Mesenchymal stem cell (in vitro differentiated cells and primary cell): Measurements from ENCODE around the gene MRTFA.
A peak's percentile ranks its signal among the peaks of the same experiment; 100 is the strongest.

Experiments
- DNase-seq: peaks from one replicate; pipeline ENCODE4 v3.0.0-alpha.2; 2013
- H2AFZ ChIP-seq: one replicate; pipeline ENCODE4 v1.6.1; 2013; ENCODE audit warnings: low read depth, mild to moderate bottlenecking, control low read depth, inconsistent platforms, low read length, moderate library complexity
- H2AK5ac ChIP-seq: 2 replicates; pipeline ENCODE4 v1.6.1; 2013; ENCODE audit warnings: low read length, moderate library complexity, mild to moderate bottlenecking, inconsistent platforms; ENCODE audit not compliant: severe bottlenecking
- H2BK120ac ChIP-seq: one replicate; pipeline ENCODE4 v1.6.1; 2013; ENCODE audit warnings: low read depth, mild to moderate bottlenecking, inconsistent platforms, low read length, moderate library complexity
- H2BK12ac ChIP-seq, 2 experiments: one replicate each; pipeline ENCODE4 v1.6.1; 2013; ENCODE audit warnings: inconsistent platforms in 2 of 2, low read length in 2 of 2, mild to moderate bottlenecking in 2 of 2, moderate library complexity in 2 of 2, control low read depth in 1 of 2
- H2BK15ac ChIP-seq: one replicate; pipeline ENCODE4 v1.6.1; 2013; ENCODE audit warnings: mild to moderate bottlenecking, low read depth, inconsistent platforms; ENCODE audit not compliant: poor library complexity, severe bottlenecking
- H2BK5ac ChIP-seq: 2 replicates; pipeline ENCODE4 v1.6.1; 2013; ENCODE audit warnings: low read depth, mild to moderate bottlenecking, low read length, control low read depth, inconsistent platforms; ENCODE audit not compliant: poor library complexity, severe bottlenecking
- H3K14ac ChIP-seq, 2 experiments: one replicate each; pipeline ENCODE4 v1.6.1; 2013; ENCODE audit warnings: inconsistent platforms in 2 of 2, low read length in 2 of 2, control low read depth in 1 of 2, mild to moderate bottlenecking in 1 of 2, moderate library complexity in 1 of 2
- H3K18ac ChIP-seq, 2 experiments: one replicate each; pipeline ENCODE4 v1.6.1; 2013; ENCODE audit warnings: inconsistent platforms in 2 of 2, low read length in 2 of 2, control low read depth in 1 of 2, low read depth in 1 of 2, mild to moderate bottlenecking in 1 of 2
- H3K23ac ChIP-seq, 2 experiments: one replicate each; pipeline ENCODE4 v1.6.1; 2013; ENCODE audit warnings: inconsistent platforms in 2 of 2, low read length in 2 of 2, mild to moderate bottlenecking in 2 of 2, moderate library complexity in 2 of 2, control low read depth in 1 of 2
- H3K27ac ChIP-seq: 2 replicates; pipeline ENCODE4 v1.5.1; 2013; ENCODE audit warnings: mild to moderate bottlenecking, moderate library complexity, low read length, control low read depth, inconsistent platforms; ENCODE audit not compliant: poor library complexity, severe bottlenecking
- H3K27me3 ChIP-seq, 2 experiments: 2 replicates each; pipeline versions ENCODE4 v1.6.1 to v1.7.0; 2013; ENCODE audit warnings: low read length in 2 of 2, mild to moderate bottlenecking in 2 of 2, moderate library complexity in 2 of 2, control low read depth in 1 of 2, inconsistent platforms in 1 of 2; ENCODE audit not compliant: control insufficient read depth in 1 of 2, insufficient read depth in 1 of 2
- H3K36me3 ChIP-seq, 2 experiments: 2 replicates each; pipeline versions ENCODE4 v1.6.1 to v1.7.0; 2013; ENCODE audit warnings: low read length in 2 of 2, control low read depth in 1 of 2, inconsistent platforms in 1 of 2, low read depth in 1 of 2, mild to moderate bottlenecking in 1 of 2; ENCODE audit not compliant: insufficient read depth in 2 of 2, control insufficient read depth in 1 of 2
- H3K4ac ChIP-seq, 2 experiments: one replicate each; pipeline ENCODE4 v1.6.1; 2013; ENCODE audit warnings: inconsistent platforms in 2 of 2, low read length in 2 of 2, mild to moderate bottlenecking in 2 of 2, moderate library complexity in 2 of 2, control low read depth in 1 of 2, low read depth in 1 of 2
- H3K4me1 ChIP-seq: 2 replicates; pipeline ENCODE4 v1.6.1; 2013; ENCODE audit warnings: low read depth, low read length, control low read depth; ENCODE audit not compliant: control insufficient read depth, insufficient read depth
- H3K4me2 ChIP-seq: 2 replicates; pipeline ENCODE4 v1.6.1; 2013; ENCODE audit warnings: low read length, mild to moderate bottlenecking, inconsistent platforms; ENCODE audit not compliant: poor library complexity, severe bottlenecking
- H3K4me3 ChIP-seq, 2 experiments: 2 replicates each; pipeline versions ENCODE4 v1.5.1 to v1.7.0; 2013; ENCODE audit warnings: low read length in 2 of 2, mild to moderate bottlenecking in 2 of 2, control low read depth in 1 of 2, low read depth in 1 of 2; ENCODE audit not compliant: insufficient read depth in 1 of 2
- H3K79me1 ChIP-seq: replicated peaks from 2 replicates; pipeline ENCODE4 v1.6.1; 2013; ENCODE audit warnings: mild to moderate bottlenecking, control low read depth, low read length, inconsistent platforms; ENCODE audit not compliant: poor library complexity, severe bottlenecking
- H3K9ac ChIP-seq: 2 replicates; pipeline ENCODE4 v1.7.0; 2013; ENCODE audit warnings: mild to moderate bottlenecking, low read length, moderate library complexity
- H3K9me3 ChIP-seq: 2 replicates; pipeline ENCODE4 v1.7.0; 2013; ENCODE audit warnings: mild to moderate bottlenecking, low read length; ENCODE audit not compliant: control insufficient read depth
- H4K8ac ChIP-seq: one replicate; pipeline ENCODE4 v1.6.1; 2013; ENCODE audit warnings: inconsistent platforms, mild to moderate bottlenecking, low read length, moderate library complexity
- H4K91ac ChIP-seq: one replicate; pipeline ENCODE4 v1.6.1; 2013; ENCODE audit warnings: mild to moderate bottlenecking, low read length, inconsistent platforms
- WGBS: methylation state at CpG from one replicate; pipeline ENCODE4 v1.1.7; 2013; ENCODE audit warnings: mixed read lengths; 5-methylcytosine and 5-hydroxymethylcytosine counted together

Gene MRTFA

GRCh38 chr22:40654522-40655167, 18.1 kb upstream of the MRTFA start:
- no peak overlapping the region for H2BK5ac ChIP-seq
- H2BK12ac ChIP-seq = peak overlapping the region in 1 of 2 experiments; percentile 7
- H3K36me3 ChIP-seq = no peaks in the 10 kb centered on the region
- no peak overlapping the region for H3K27ac ChIP-seq
- peak overlapping the region in 1 of 2 experiments; percentile 11 for H3K18ac ChIP-seq
- H3K79me1 ChIP-seq = peaks cover 3% of the 10 kb centered on the region
- peak overlapping the region in 1 of 2 experiments; percentile 24 for H3K4ac ChIP-seq
- no peaks in the 10 kb centered on the region for H3K27me3 ChIP-seq
- H2BK15ac ChIP-seq = peak overlapping the region; percentile 80
- H4K91ac ChIP-seq = no peak overlapping the region
- no peak overlapping the region for H2BK120ac ChIP-seq
- H3K23ac ChIP-seq = no peak overlapping the region
- H3K4me2 ChIP-seq = no peak overlapping the region
- H3K9ac ChIP-seq = peak overlapping the region; percentile 89
- no peak overlapping the region for H2AFZ ChIP-seq
- peak overlapping the region; percentile 78 for H4K8ac ChIP-seq
- WGBS = 86% methylated on average over 7 of the region's 11 CpGs
- H3K9me3 ChIP-seq = no peaks in the 10 kb centered on the region
- peaks cover 10% of the 10 kb centered on the region for H3K4me1 ChIP-seq
- DNase-seq = peak; percentile 70
- peak overlapping the region in 1 of 2 experiments; percentile 31 for H3K4me3 ChIP-seq
- H3K14ac ChIP-seq = no peak overlapping the region
- H2AK5ac ChIP-seq = no peak overlapping the region

- no peak overlapping the region for H4K91ac ChIP-seq
- H3K4me1 ChIP-seq = peaks cover 10% of the 10 kb centered on the region
- no peaks in the 10 kb centered on the region for H3K9me3 ChIP-seq
- H3K79me1 ChIP-seq = peaks cover 3% of the 10 kb centered on the region
- no peak overlapping the region for H2BK120ac ChIP-seq
- H2AK5ac ChIP-seq = no peak overlapping the region
- H2BK5ac ChIP-seq = no peak overlapping the region
- H2BK15ac ChIP-seq = no peak overlapping the region
- no peak overlapping the region for H3K14ac ChIP-seq
- peak overlapping the region; percentile 97 for H3K9ac ChIP-seq
- H3K23ac ChIP-seq = no peak overlapping the region
- H3K27me3 ChIP-seq = no peaks in the 10 kb centered on the region
- no peak for DNase-seq
- no peaks in the 10 kb centered on the region for H3K36me3 ChIP-seq
- H3K4me2 ChIP-seq = no peak overlapping the region
- H3K4me3 ChIP-seq = no peak overlapping the region
- H4K8ac ChIP-seq = peak overlapping the region; percentile 21
- no peak overlapping the region for H2AFZ ChIP-seq
- peak overlapping the region in 1 of 2 experiments; percentile 37 for H2BK12ac ChIP-seq
- H3K4ac ChIP-seq = no peak overlapping the region
- H3K27ac ChIP-seq = no peak overlapping the region
- 97% methylated on average over 9 of the region's 9 CpGs for WGBS
- H3K18ac ChIP-seq = no peak overlapping the region
Observed at GRCh38 chr22:40653361-40653760, 16.8 kb upstream of the MRTFA start.

- Histone ChIP-seq H2BK120ac (peak overlapping the region; percentile 98), H4K8ac (peak overlapping the region; percentile 99), H4K91ac (peak overlapping the region; percentile 98), H3K18ac (peak overlapping the region; percentile 89 to 94), H3K27me3 (no peaks in the 10 kb centered on the region), H3K4me2 (peak overlapping the region; percentile 78), H2BK5ac (peak overlapping the region; percentile 88), H3K4ac (peak overlapping the region; percentile 66 to 85), H2BK12ac (peak overlapping the region in 1 of 2 experiments; percentile 85), H2AK5ac (no peak overlapping the region), H3K9ac (peak overlapping the region; percentile 97), H2AFZ (peak overlapping the region; percentile 93), H3K23ac (no peak overlapping the region), H3K27ac (peak overlapping the region; percentile 99), H3K9me3 (no peaks in the 10 kb centered on the region), H3K14ac (peak overlapping the region in 1 of 2 experiments; percentile 90), H2BK15ac (peak overlapping the region; percentile 99), H3K4me1 (peaks cover 10% of the 10 kb centered on the region), H3K4me3 (peak overlapping the region; percentile 73 to 78), H3K79me1 (peaks cover 3% of the 10 kb centered on the region), H3K36me3 (no peaks in the 10 kb centered on the region)
- DNase-seq = peak; percentile 100
- WGBS = 25% methylated on average over 27 of the region's 33 CpGs
Observed at GRCh38 chr22:40651563-40652501, 15.3 kb upstream of the MRTFA start.

GRCh38 chr22:40651057-40651456, 14.5 kb upstream of the MRTFA start:
- Histone ChIP-seq H2BK120ac (no peak overlapping the region), H3K4me1 (peaks cover 10% of the 10 kb centered on the region), H2AFZ (no peak overlapping the region), H3K4ac (no peak overlapping the region), H3K18ac (no peak overlapping the region), H3K4me3 (peak overlapping the region in 1 of 2 experiments; percentile 78), H3K36me3 (no peaks in the 10 kb centered on the region), H2BK15ac (no peak overlapping the region), H2BK5ac (no peak overlapping the region), H2AK5ac (no peak overlapping the region), H4K8ac (no peak overlapping the region), H3K23ac (no peak overlapping the region), H3K14ac (no peak overlapping the region), H3K9me3 (no peaks in the 10 kb centered on the region), H3K27ac (peak overlapping the region; percentile 99), H3K4me2 (peak overlapping the region; percentile 78), H2BK12ac (no peak overlapping the region), H3K27me3 (no peaks in the 10 kb centered on the region), H3K9ac (peak overlapping the region; percentile 97), H4K91ac (no peak overlapping the region), H3K79me1 (peaks cover 3% of the 10 kb centered on the region)
- WGBS = 100% methylated on average over 1 of the region's 2 CpGs
- no peak for DNase-seq
